ENCODE measurements around the gene SLC16A9.
A peak's percentile ranks its signal among the peaks of the same experiment; 100 is the strongest.

The SLC16A9 gene

DNA sequence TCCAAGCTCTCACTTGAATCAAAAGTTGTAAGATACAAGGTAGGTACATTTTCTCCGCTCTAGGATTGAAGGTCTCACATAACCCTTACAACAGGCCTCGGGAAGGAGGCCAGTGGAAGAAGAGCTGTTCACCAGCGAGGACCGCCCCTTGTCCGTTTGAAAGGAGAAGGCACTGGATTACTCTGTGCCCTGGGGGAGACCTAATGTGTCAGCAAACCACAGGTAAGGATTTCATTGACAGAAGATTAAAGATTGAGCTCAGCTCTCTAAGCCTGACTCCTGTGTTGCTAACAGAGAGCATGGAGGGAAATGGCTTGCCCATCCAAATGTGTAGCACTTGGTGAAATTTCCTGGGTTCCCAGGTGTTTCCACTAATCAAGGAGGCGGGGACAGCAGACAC lies 81.2 kb downstream of the SLC16A9 start:
- Histone ChIP-seq H2AFZ (ENCODE audit: low read length, unreplicated experiment) (no peak overlapping the region), H3K36me3 (ENCODE audit: insufficient read depth, low read length) (no peaks in the 10 kb centered on the region), H3K27me3 (ENCODE audit: insufficient read depth, low read length) (peaks cover 49% of the 10 kb centered on the region), H3K4me3 (ENCODE audit: low read depth, low read length) (no peak overlapping the region), H3K27ac (ENCODE audit: low read depth, low read length) (no peak overlapping the region), H3K79me2 (ENCODE audit: control insufficient read depth, insufficient read depth, low read length, unreplicated experiment) (no peaks in the 10 kb centered on the region), H3K4me1 (ENCODE audit: control insufficient read depth, insufficient read depth, low read length, unreplicated experiment) (no peaks in the 10 kb centered on the region)

DNA sequence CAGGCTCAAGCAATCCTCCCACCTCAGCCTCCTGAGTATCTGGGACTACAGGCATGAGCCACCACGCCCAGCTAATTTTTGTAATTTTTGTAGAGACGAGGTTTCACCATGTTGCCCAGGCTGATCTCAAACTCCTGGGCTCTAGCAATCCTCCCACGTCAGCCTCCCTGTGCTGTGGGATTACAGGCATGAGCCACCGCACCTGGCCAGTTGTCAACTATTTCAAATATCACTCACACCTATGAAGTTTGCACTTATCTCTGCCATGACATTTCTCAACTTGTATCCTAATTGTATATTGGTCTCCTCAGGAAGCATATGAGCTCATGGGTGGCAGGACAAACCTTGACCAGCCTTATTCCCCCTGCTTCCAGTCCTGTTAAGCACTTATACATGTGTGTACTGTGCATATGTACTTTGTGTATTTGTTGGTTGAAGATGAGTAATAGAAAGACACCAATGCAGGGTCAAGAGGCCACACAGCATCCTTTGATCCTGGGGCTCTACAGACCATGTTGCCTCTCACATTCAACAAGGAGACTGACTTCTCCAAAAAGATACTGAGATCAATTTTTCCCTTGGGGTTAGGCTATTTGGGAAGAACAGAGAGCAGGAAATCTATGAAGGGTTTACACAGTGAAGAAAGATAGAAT lies 82.2 kb downstream of the SLC16A9 start:
- H3K4me3 ChIP-seq (ENCODE audit: low read depth, low read length) = no peak overlapping the region
- H3K27me3 ChIP-seq (ENCODE audit: insufficient read depth, low read length) = peaks cover 40% of the 10 kb centered on the region
- H3K79me2 ChIP-seq (ENCODE audit: control insufficient read depth, insufficient read depth, low read length, unreplicated experiment) = no peaks in the 10 kb centered on the region
- no peaks in the 10 kb centered on the region for H3K4me1 ChIP-seq (ENCODE audit: control insufficient read depth, insufficient read depth, low read length, unreplicated experiment)
- H3K27ac ChIP-seq (ENCODE audit: low read depth, low read length) = no peak overlapping the region
- H3K36me3 ChIP-seq (ENCODE audit: insufficient read depth, low read length) = no peaks in the 10 kb centered on the region
- H2AFZ ChIP-seq (ENCODE audit: low read length, unreplicated experiment) = no peak overlapping the region

DNA sequence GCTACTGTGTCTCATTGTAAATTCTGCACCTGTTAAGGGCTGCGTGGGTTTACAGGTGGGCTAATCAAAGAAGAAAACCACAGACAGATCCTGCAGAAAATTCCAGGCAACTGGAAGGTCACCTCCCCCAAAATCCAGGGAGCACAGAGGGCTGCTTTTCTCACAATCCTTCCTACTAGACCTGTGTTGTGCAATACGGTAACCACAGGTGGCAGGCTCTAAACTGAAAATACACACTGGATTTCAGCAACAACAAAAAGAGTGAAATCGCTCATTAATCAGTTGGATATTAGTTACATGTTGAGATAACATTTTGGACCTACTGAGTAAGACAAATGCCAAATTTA lies 83.2 kb downstream of the SLC16A9 start:
- Histone ChIP-seq H3K27me3 (ENCODE audit: insufficient read depth, low read length) (peaks cover 32% of the 10 kb centered on the region), H3K4me3 (ENCODE audit: low read depth, low read length) (no peak overlapping the region), H2AFZ (ENCODE audit: low read length, unreplicated experiment) (no peak overlapping the region), H3K79me2 (ENCODE audit: control insufficient read depth, insufficient read depth, low read length, unreplicated experiment) (no peaks in the 10 kb centered on the region), H3K36me3 (ENCODE audit: insufficient read depth, low read length) (no peaks in the 10 kb centered on the region), H3K27ac (ENCODE audit: low read depth, low read length) (no peak overlapping the region), H3K4me1 (ENCODE audit: control insufficient read depth, insufficient read depth, low read length, unreplicated experiment) (no peaks in the 10 kb centered on the region)

DNA sequence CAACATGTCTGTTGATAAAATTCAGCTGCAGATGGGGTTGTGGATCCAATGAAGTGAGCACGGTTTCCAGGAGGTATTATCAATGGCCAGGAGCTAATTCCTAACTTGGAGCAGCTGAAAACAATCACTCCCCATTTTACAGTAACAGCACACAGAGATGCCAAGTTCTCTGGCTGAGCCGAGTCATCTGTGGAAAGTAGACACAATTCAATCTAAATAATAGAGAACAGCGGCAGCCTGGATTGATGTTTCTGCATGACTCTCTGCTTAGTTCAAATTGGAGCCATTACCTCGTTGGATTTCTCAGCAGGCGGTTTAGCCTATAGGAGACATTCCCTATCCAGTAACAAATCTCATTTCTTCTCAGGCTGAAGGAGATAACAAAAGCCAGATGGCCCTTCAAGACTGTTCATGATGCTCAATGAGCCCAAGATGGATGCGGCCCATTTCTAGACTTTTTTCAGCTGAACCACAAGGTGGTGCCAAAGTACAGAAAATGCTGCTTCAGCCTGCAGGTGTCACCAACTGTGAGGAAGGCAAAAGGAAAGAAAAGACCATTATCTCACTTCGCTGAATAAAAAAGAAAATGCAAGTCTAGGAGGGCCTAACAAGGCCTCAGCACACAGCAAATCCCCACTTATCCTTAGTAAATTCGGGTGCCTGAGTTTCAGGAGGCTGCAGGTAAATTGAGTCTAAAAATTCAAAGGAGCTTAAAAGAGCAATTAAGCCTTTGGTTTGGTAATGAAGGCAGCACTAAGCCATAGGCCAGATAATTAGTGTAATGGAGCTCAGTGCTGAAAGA lies 83.7 kb downstream of the SLC16A9 start:
- no peak overlapping the region for H3K4me3 ChIP-seq (ENCODE audit: low read depth, low read length)
- no peak overlapping the region for H3K27ac ChIP-seq (ENCODE audit: low read depth, low read length)
- no peaks in the 10 kb centered on the region for H3K79me2 ChIP-seq (ENCODE audit: control insufficient read depth, insufficient read depth, low read length, unreplicated experiment)
- no peaks in the 10 kb centered on the region for H3K4me1 ChIP-seq (ENCODE audit: control insufficient read depth, insufficient read depth, low read length, unreplicated experiment)
- H3K36me3 ChIP-seq (ENCODE audit: insufficient read depth, low read length) = no peaks in the 10 kb centered on the region
- H2AFZ ChIP-seq (ENCODE audit: low read length, unreplicated experiment) = peak overlapping the region; percentile 45
- peaks cover 26% of the 10 kb centered on the region for H3K27me3 ChIP-seq (ENCODE audit: insufficient read depth, low read length)

DNA sequence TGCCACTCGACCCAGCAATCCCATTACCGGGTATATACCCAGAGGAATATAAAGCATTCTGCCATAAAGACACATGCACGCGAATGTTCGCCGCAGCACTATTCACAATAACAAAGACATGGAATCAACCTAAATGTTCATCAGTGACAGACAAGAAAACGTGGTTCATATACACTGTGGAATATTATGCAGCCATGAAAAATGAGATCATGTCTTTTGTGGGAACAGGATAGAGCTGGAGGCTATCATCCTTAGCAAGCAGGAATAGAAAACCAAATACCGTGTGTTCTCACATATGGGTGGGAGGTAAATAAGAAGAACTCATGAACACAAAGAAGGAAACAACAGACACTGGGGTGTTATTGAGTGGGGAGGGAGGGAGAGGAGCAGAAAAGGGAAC lies 84.7 kb downstream of the SLC16A9 start:
- no peak overlapping the region for H2AFZ ChIP-seq (ENCODE audit: low read length, unreplicated experiment)
- peaks cover 18% of the 10 kb centered on the region for H3K27me3 ChIP-seq (ENCODE audit: insufficient read depth, low read length)
- H3K36me3 ChIP-seq (ENCODE audit: insufficient read depth, low read length) = no peaks in the 10 kb centered on the region

DNA sequence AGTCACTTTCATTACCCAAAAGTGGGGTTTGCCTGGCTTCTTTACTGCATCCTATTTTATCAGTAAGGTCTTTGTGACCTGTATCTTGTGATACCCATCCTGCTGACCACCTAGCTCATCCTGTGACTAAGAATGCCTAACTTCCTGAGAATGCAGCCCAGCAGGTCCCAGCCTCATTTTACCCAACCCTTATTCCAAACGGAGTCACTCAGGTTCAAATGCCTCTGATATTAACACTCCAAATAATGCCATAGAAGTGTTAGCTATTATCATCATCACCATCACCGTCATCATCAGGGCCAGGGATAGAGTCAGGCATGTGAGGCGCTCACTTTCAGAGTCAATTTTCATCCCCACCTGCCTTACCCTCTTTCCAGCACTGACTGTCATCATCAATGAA lies 85.5 kb downstream of the SLC16A9 start:
- no peak overlapping the region for H2AFZ ChIP-seq (ENCODE audit: low read length, unreplicated experiment)
- H3K27me3 ChIP-seq (ENCODE audit: insufficient read depth, low read length) = peaks cover 9% of the 10 kb centered on the region
- no peaks in the 10 kb centered on the region for H3K4me1 ChIP-seq (ENCODE audit: control insufficient read depth, insufficient read depth, low read length, unreplicated experiment)
- H3K36me3 ChIP-seq (ENCODE audit: insufficient read depth, low read length) = no peaks in the 10 kb centered on the region
- H3K79me2 ChIP-seq (ENCODE audit: control insufficient read depth, insufficient read depth, low read length, unreplicated experiment) = no peaks in the 10 kb centered on the region
- no peak overlapping the region for H3K4me3 ChIP-seq (ENCODE audit: low read depth, low read length)
- H3K27ac ChIP-seq (ENCODE audit: low read depth, low read length) = no peak overlapping the region

More for the DNA sequence above, 84.7 kb downstream of the SLC16A9 start:
- Histone ChIP-seq H3K4me3 (ENCODE audit: low read depth, low read length) (no peak overlapping the region), H3K79me2 (ENCODE audit: control insufficient read depth, insufficient read depth, low read length, unreplicated experiment) (no peaks in the 10 kb centered on the region), H3K4me1 (ENCODE audit: control insufficient read depth, insufficient read depth, low read length, unreplicated experiment) (no peaks in the 10 kb centered on the region), H3K27ac (ENCODE audit: low read depth, low read length) (no peak overlapping the region)

DNA sequence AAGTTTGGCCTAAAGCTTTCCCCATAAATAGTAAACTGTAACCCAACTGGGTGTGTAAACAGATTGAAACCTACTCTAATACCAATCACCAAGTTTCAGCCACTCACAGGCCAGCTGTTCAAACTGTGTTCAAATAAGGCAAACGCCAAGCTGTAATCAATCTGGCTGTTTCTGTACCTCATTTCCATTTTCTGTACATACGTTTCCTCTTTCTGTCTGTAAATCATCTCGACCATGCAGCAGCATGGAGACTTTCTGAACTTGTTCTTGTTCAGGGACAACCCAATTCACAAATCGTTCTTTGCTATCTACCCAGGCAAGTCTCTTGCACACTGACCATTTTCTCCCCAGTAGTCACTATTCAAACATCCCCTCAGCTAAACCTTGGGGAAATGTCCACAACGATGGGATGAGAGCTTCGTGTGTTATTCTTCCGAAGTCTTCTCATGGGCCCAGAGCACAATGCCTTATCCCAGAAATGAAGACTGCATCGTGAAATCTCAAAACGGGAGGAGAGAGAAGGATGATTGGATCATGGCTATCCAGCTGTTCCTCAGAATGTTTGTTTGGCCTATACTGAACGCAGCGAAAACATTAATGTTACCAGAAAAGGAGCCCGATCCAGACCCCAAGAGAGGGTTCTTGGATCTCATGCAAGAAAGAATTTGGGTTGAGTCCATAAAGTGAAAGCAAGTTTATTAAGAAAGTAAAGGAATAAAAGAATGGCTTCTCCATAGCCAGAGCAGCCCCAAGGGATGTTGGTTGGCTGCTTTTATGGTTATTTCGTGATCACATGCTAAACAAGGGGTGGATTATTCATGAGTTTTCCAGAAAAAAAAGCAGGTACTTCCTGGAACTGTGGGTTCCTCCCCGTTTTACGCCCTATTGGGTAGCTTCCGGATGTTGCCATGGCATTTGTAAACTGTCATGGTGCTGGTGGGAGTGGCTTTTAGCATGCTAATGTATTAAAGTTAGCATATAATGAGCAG lies 86.2 kb downstream of the SLC16A9 start:
- H3K4me3 ChIP-seq (ENCODE audit: low read depth, low read length) = no peak overlapping the region
- no peaks in the 10 kb centered on the region for H3K36me3 ChIP-seq (ENCODE audit: insufficient read depth, low read length)

DNA sequence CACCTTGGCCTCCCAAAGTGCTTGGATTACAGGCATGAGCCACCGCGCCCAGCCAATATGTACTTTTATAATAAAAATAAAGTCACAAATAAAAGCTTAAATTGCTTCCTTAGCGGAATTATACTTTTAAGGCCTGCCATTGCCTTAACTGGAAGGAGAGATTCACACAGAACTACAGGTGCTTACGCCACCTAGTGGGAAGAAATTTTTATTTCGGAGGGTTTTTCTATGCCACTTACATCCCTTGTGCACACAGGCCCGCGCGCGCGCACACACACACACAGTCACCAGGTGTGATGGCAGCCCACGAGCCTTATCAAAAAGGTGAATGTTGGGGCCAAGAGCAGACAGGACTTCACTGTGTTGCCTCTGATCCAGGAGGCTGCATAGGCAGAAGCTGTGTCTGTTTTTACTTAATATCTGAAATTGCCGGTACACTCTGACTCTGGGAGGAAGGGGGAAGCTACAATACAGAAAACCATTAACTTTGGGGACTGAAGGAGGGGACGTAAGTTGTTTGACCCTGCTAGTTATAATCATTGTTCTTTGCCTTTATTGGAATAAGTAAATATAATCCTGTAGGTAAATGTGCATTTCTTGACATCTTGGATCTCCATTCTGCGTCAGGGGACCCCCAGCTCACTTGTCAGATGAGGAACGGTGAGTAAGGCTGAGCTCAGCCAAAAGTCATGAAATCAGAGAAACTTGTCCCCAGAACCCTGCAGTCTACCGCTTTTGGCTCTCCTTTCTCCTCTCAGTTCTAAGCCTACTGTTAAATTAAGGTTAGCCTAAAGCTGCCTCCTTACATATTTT lies 87.1 kb downstream of the SLC16A9 start:
- Histone ChIP-seq H3K27me3 (ENCODE audit: insufficient read depth, low read length) (0 out of 2 replicates have a peak, but pooled peaks cover 5% of the 10 kb centered on the region), H3K27ac (ENCODE audit: low read depth, low read length) (no peak overlapping the region), H2AFZ (ENCODE audit: low read length, unreplicated experiment) (no peak overlapping the region), H3K4me3 (ENCODE audit: low read depth, low read length) (no peak overlapping the region), H3K79me2 (ENCODE audit: control insufficient read depth, insufficient read depth, low read length, unreplicated experiment) (no peaks in the 10 kb centered on the region), H3K36me3 (ENCODE audit: insufficient read depth, low read length) (no peaks in the 10 kb centered on the region), H3K4me1 (ENCODE audit: control insufficient read depth, insufficient read depth, low read length, unreplicated experiment) (no peaks in the 10 kb centered on the region)

More for the DNA sequence above, 86.2 kb downstream of the SLC16A9 start:
- no peaks in the 10 kb centered on the region for H3K4me1 ChIP-seq (ENCODE audit: control insufficient read depth, insufficient read depth, low read length, unreplicated experiment)
- H3K79me2 ChIP-seq (ENCODE audit: control insufficient read depth, insufficient read depth, low read length, unreplicated experiment) = no peaks in the 10 kb centered on the region
- no peak overlapping the region for H3K27ac ChIP-seq (ENCODE audit: low read depth, low read length)
- H2AFZ ChIP-seq (ENCODE audit: low read length, unreplicated experiment) = peak overlapping the region; percentile 55
- H3K27me3 ChIP-seq (ENCODE audit: insufficient read depth, low read length) = peaks cover 7% of the 10 kb centered on the region; the same call in 1 of the 2 replicates

DNA sequence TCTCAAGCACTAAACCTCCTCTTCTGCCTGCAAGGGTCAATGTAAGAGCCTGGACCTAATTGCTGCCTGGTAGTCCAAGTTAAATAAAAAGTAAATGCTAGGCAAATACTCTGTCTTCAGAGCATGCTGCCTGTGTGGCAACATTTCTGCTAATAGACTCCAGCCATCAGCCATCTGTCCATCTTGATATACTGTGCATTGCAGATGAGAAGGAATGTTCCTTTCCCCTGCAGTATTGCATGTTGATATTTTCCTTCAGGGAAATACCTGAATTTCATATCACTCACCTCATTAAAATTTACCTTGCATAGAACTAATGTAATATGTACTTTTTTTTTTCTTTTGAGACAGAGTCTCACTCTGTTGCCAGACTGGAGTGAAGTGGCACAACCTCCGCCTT lies 87.9 kb downstream of the SLC16A9 start:
- Histone ChIP-seq H3K4me3 (ENCODE audit: low read depth, low read length) (no peak overlapping the region), H3K79me2 (ENCODE audit: control insufficient read depth, insufficient read depth, low read length, unreplicated experiment) (no peaks in the 10 kb centered on the region), H3K36me3 (ENCODE audit: insufficient read depth, low read length) (no peaks in the 10 kb centered on the region), H2AFZ (ENCODE audit: low read length, unreplicated experiment) (no peak overlapping the region), H3K27me3 (ENCODE audit: insufficient read depth, low read length) (0 out of 2 replicates have a peak, but pooled peaks cover 5% of the 10 kb centered on the region), H3K4me1 (ENCODE audit: control insufficient read depth, insufficient read depth, low read length, unreplicated experiment) (no peaks in the 10 kb centered on the region), H3K27ac (ENCODE audit: low read depth, low read length) (no peak overlapping the region)

DNA sequence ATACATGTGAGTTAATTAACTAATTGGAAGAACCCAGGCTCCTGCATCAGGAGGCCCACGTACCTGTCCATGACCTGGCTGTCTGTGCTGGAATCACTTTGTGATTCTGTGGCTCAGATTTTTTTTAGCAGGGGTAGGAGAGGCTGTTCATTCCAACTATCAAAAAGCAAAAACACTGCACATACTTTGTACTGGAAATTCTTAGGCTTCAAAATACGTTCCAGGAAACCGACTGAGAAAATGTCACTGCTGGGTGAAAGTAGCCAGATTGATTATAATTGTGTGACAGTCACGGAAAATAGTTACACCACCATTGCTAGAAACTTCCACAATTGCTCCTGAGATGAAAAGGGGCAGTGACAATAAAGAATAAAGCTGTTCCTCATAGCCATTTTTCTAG lies 91.0 kb downstream of the SLC16A9 start:
- H3K4me1 ChIP-seq (ENCODE audit: control insufficient read depth, insufficient read depth, low read length, unreplicated experiment) = no peaks in the 10 kb centered on the region
- no peak overlapping the region for H3K27ac ChIP-seq (ENCODE audit: low read depth, low read length)
- no peaks in the 10 kb centered on the region for H3K79me2 ChIP-seq (ENCODE audit: control insufficient read depth, insufficient read depth, low read length, unreplicated experiment)
- no peak overlapping the region for H3K4me3 ChIP-seq (ENCODE audit: low read depth, low read length)
- no peak overlapping the region for H2AFZ ChIP-seq (ENCODE audit: low read length, unreplicated experiment)
- H3K36me3 ChIP-seq (ENCODE audit: insufficient read depth, low read length) = no peaks in the 10 kb centered on the region
- H3K27me3 ChIP-seq (ENCODE audit: insufficient read depth, low read length) = 0 out of 2 replicates have a peak, but pooled peaks cover 5% of the 10 kb centered on the region
